HS-27A (cell line): ENCODE measurements around the gene DYNC1I1.
"Not testable (repeated sequence)": the region's sequence is repeated elsewhere in the genome, so short reads cannot be mapped to it uniquely, and the experiment has no call there.

Experiments
- DNase-seq: peaks from one replicate; pipeline ENCODE4 v3.0.0-alpha.2; 2012; ENCODE audit warnings: low read depth, missing footprints

The DYNC1I1 gene

DNA sequence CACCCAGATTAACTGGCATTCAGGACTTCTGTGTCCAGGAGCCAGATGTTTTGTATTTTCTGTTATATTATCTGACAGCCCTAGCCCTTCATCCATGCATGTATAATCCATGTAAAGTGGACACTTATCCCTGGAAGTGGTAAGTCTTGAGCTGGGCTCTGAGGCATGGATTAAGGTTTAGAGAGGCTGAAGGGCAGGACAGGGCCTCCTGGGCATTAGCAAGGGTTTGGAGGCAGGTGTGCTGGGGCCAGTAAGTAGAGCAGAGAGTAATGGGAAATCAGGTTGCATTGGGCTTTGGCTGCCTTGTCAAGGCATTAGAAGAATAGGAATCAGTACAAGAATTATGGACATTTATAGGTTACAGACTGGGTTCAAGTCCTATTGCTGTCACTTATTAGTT is 138.0 kb downstream of the DYNC1I1 start:
- DNase-seq = no peak

DNA sequence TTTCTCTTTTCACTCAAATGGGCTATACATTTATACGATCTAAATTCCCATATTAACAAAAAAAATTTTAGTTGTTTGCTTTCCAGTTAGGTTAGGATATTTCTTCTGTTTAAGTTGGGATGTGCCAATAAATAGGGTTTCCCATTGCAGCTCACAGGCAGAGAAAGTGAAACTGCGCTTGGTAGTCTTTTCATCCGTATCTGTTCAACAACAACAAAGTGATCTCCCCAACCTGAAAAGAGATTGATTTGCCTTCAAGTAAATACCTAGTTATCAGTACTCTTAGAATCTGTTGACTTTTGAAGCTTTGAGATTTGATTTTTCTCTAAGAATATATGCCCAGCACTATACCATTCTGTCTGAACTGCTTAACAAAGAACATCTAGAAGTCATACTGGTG is 143.4 kb downstream of the DYNC1I1 start:
- no peak for DNase-seq

DNA sequence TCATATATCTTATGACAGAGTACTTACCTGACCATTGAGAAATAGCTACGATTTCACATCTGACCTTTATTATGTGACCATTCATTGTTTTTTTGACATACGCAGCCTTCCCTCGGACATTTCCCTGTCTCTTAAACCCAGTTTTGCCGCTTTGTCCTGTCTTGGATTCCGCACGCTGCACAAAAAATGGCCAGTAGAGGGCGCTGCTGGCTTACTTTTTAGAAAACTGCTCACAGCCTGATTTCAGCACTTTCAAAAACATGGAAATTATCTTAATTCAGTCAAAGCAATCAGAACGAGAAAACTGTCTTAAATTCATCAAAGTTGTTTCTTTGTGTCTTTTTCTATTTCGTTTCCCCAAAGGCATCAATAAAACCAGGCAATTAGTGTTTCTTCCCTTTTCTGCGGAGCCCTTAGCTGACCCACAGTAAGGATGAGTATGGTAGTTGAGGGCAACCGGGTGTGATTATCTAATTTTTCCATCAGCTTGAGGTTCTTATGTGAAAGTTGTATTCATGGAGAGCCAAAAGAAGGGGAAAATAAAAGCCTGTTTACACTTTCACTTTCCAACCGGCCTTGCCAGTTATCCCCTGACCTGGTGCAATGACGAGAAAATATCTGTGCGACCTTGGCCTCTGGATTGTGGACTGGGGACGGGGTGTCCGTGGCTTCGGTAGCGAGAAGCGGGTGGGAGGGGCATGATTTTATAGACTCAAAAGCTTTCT is 144.4 kb downstream of the DYNC1I1 start:
- DNase-seq = peak; percentile 20

DNA sequence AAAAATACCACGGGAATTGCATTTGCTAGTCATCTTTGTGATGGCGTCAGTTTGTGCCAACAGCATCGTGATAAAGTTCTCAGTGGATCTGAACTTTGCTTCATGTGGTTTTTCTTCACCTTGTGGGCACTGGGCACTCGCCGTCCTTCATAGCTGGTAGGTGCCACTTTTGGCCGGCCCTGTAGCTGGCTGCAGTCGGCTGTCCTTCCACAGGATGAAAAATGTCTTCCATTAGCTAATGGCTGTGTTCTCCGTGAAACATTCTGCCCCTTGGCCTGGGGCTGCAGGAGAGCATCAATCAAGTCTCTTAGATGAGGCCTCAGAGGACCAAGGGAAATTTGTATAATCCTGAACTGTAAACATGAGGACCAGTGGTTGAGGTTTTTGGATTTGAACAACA is 145.3 kb downstream of the DYNC1I1 start:
- DNase-seq = no peak

DNA sequence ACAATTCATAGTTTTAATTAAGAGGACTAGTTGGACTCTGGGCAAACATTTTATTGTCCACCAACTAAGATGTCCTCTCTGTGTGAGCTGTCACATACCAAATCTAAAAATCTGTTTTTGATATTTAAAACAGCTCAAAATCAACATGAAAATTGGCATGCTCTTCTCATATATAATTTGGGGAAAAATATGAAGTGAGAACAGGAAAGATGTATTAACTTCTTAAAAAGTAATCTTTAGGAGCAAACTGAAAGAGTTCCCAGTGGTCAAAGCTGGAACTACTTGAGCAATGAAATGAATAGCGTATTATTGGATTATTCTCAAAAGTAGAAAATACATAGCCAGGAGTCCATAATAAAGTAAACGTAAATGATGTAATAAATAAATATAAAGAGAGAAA is 147.2 kb downstream of the DYNC1I1 start:
- DNase-seq = no peak

DNA sequence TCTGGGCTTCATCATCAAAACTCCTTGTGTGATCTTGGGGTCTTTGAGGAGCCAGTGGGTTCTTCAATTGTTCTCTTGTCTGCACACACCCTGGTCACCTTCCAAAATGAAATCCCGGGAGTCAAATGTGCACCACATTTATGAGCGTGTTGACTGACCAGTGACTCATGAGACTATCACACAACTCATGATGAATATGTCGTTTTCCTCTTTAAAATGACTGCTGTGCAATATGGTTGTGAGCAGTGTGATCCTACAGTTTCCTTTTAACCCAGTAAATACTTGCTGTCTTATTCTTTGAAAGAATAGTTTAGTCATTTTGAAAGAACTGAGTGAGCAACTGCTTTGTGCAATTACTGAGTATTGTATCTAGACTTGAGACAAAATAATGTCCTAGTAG is 149.2 kb downstream of the DYNC1I1 start:
- no peak for DNase-seq

DNA sequence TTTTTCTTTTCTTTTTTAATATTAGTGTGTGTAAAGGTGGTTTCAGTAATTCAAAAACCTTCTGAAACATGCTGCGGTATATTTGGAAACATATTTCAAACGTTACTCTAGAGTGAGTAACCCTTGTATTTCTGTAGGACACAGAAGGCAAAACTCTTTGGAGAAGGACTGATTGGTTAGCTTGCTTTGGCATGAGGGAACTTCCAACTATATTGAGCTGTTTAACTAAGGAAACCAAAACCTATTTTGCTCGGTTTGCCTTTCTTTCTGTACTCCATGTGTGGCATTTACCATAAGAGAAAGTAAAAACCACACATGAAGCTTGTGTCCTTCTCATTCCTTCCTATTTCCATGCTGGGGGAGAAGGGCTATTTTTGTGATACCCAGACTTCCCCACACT is 149.8 kb downstream of the DYNC1I1 start:
- DNase-seq = no peak

DNA sequence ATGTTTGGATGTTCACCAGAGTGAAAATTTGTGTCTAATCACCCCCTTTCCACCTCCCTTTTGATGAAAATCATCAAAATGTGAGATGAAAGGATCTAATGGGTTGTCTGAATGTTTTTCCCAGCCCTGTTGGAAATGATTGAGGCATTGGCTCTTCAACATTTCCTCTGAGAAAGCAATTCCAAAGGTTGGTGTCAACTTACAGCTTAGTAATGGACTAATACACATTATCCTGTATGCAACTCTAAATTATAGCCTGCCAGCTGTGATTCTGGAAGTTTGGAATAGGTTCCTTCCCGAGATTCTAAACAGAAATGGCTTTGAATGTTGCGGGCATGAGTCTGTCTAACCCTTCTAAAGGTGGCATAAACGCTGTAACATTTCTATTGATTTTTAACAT is 152.9 kb downstream of the DYNC1I1 start:
- no peak for DNase-seq

DNA sequence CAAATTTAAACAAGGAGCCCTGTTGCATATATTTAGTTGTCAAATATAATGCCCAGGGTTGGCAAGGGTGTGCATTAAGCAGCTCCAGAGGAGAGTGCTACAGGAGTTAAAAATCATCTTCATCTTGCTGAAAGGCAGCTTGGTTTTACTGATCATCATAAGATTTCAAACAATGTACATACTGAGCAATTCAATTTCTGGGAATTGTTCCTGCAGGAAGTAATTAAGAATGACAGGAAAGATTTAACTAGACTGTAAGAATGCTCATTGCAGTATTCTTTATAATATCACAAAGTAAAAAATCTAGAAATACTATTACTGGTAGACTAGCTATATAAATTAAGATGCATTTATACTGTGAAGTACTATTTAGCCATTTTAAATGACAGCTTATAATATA is 153.6 kb downstream of the DYNC1I1 start:
- DNase-seq = no peak

DNA sequence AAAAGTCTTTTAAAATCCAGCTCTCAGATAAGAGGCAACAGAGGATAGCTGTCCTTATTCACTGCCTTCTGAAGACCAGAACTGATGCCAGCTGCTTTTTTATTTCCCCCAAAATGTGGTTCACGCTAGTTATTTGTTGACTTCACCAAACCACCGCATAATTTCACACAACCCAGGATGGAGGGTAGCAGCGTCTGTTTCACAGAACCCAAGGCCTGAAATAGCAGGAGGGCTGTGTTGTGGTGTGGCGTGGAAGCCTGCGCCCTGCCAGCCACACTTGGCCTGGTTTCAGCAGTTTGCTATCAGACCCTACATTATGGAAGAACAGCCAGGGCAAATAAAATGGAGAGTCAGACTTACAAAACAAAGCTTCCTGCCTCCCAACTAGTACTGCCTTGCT is 155.4 kb downstream of the DYNC1I1 start:
- DNase-seq = no peak

DNA sequence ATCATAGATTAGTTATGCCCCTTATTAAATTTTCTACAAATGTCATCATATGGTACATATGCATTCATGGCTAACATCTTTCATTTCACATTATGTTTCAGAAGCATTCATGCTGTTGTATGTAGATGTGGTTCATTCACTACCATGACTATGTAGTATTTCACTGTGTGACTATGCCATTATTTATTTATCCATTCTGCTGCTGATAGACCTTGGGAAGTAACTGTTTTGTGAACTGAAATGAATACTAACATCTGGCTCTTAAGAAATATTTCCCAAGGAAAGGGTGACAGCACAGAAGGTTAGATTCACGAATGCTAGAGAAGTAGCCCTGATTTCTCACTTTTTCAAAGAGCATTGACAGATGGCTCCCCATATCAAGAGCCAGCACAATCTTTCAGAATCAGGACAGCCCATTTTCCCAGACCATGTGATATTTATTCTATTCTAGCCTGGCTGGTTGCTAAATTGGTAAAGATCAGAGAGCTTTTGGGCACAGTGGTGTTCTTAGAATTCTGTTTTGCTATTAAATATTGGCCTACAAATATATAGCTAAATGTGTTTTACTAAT is 157.4 kb downstream of the DYNC1I1 start:
- DNase-seq = no peak

DNA sequence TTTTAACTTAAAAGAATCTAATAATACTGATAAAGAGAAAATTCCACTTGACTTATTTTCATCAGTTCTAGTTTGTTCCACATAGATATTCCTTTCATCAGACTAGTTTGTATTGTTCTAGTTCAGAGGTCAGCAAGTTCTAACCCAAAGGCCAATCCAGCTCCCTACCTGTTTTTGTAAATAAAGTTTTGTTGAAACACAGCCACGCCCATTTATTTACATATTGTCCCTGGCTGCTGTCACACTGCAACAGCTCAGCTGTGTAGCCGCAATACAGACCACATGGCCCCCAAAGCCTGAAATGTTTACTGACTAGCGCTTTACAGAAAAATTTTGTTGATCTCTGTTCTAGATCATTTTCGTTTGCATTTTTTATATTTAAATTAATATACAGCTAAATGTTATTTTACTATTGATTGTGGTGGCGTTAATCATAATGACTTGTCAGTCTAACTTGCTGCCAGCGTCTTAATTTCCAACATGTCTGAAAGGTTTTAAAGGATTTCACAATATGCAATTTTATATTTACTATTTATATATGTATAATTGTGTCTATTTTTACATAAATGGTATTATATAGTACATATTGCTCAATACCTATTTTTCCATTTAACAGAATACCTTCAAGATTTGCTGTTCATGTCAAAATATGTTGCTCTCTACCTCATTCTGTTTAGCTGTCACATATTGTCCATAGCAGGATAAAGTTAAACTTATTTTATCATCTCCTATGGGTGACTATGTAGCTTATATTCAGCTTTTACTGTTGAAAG is 159.3 kb downstream of the DYNC1I1 start:
- DNase-seq = no peak

DNA sequence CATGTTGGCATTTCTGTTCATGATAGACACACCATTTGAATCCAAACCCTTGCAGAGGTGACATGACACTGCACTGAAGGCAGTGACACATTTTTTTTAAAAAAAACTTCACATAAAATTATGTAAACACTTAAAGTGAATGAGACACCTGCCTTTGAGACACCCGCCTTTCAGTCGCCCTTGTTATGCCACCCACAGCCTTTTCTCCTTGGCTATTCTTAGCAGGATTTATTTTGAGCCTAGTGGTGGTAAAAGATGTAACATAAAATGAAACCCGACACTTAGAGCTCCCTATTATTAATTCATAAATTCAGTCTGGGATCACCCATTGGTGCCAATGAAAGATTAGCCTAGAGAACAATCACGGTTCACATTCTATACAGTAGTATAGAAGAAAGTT is 161.3 kb downstream of the DYNC1I1 start:
- DNase-seq = no peak

DNA sequence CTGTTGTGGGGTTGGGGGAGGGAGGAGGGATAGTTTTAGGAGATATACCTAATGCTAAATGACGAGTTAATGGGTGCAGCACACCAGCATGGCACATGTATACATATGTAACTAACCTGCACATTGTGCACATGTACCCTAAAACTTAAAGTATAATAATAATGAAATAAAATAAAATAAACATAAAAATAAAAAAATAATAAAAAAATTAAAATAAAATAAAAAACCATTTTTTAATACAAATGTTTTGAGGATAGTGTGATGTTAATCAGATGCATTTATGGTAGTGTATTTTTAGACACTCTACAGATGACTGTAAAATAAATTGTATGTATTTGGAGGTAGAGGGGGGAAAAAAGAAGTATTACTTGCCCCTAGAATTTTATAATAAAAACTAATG is 172.5 kb downstream of the DYNC1I1 start:
- DNase-seq = not testable (repeated sequence)

DNA sequence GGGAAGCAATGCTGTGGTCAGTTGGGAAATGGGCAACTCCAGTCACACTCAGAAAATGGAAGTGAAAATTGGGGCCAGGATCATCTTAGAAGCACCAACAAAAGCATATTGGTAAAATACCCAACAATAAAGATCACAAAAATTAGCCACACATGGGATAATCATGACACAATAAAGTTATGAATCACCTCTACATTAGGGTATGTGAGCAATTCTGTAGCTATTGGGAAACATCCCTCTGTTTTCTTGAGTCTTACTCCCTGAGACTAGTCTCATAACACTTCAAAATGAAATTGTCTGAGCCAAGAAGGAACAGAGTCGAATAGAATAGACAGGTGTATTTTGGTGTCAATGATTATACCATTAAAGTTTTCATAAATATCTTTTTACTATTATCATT is 178.3 kb downstream of the DYNC1I1 start:
- no peak for DNase-seq

DNA sequence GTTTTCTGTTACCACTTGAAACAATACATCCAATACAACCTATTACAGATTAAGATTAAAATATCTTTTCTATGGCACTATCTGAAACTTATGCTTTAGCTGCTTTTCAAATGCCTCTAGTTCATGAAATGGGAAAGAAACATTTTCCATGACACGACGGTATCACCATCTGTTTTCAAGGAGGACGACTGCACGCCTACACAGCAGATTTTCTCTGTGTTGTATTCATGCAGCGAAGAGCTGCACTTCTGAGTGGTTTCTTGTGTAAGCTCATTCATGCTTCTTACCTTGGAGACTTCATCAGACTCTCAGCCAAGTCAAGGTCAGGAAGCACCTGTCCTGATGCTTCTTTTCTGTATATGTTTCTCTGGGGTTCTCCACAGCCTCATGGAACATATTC is 179.2 kb downstream of the DYNC1I1 start:
- DNase-seq = no peak

DNA sequence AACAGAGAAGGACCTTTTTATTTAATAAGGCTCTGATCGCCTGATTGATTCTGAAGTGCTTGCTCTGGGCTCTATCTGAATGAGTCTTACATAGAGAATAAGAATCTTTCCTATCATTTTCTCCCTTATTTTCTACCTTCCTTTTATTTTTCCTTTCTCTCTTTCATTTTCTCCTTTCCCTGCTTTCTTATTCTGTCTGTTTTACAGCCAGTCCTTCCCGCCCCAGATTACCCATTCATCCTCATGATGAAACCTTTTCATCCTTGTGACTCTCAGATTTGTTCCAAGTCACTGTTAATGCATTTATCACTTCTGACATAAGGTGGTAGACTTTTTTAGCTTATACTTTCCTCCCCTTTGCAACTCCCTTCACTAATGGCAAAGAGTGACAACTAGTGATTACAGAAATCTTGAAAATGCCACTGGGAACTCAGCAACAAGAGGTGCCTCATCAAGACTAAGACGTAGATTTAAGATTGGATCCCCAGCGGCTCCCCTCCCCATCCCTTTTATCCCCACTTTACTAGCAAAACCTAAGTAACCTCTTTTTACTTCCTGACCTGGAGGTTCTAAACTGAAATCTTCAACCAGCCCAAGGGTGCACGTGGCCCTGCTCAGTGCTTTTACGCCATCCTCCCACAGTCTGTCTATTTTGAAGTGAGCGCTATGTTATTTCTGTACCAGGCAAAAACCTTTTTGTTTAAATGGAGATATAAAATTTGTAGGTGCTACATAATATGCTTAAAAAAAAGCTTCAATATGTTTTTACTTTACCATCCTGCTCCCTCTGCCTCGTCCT is 179.8 kb downstream of the DYNC1I1 start:
- no peak for DNase-seq

DNA sequence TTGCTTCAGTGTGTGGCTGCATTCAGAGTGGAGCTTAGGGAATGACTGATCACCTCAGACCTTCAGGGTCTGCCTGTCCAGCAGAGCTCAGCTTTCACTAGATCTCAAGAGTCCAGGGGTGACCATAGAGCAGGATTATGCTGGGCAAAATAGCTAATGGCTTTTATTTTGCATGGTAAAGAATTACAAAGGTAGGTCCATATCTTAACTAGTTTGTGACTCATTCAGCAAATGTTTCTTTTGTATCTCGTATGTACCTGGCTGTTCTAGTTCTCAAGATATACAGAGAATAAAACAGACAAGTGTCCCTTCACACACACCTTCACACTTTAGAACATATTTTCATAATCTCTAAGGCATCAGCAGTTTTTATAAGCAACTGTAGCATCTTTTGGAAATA is 180.5 kb downstream of the DYNC1I1 start:
- no peak for DNase-seq

DNA sequence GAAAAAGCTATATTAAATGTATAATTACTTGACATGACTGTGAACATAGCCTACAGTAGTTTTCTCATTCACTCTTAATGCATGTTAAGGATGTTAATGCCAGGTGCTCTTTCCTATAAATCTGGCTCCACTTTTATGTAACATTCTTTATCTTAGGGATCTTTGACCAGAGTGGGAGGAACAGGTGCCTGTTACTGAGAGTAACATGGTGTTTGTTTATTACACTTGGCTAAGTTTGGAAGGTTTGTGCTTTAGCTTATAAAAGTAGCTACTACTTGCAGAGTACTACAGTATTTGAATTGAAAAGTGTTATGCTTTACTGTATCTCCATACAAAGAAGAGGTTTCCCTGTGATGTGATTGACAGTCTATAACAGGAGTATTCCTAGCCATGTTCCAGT is 183.4 kb downstream of the DYNC1I1 start:
- DNase-seq = no peak

DNA sequence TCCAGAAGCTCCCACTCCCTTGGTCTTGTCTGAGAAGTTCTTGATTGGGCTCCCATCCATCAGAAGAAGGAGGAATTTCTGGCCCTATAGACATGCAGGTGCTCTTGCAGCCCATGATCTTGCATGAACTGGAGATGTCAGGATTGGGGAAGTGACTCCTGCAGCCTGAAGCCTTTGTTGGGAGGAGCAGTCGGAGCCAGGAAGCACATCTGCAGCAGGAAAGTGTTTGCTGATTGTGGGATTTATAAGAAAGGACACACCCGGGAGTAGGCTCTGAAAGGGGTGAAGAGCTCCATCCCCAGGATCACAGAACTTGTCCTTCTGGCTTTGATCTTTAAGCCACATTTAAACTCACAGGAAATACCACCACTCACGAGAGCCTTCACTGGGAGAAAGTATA is 185.2 kb downstream of the DYNC1I1 start:
- DNase-seq = no peak

DNA sequence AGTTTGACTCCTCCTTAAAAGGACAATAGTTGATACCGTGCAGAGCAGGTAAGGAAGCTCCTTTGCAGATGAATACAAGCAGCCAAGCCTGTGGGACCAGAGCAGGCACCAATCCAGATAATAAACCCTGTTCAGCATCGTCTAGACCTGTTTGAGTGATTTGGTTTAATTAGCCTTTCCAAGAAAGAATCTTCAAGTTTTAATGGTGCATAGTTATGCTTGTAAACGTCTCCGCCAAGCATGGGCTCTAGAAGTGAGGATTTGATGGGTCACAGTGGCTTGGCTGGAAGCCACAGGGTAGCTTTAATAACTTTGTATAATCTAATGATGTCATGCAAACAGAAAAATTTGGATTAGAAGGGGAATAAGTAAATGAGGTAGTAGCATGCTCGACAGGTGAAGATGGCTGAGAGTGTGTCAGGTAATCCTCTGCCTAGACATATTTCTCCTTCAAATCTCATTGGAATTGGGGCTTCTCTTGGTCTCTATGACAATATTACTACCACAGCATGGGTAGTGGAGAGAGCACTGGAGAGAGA is 188.4 kb downstream of the DYNC1I1 start:
- no peak for DNase-seq

DNA sequence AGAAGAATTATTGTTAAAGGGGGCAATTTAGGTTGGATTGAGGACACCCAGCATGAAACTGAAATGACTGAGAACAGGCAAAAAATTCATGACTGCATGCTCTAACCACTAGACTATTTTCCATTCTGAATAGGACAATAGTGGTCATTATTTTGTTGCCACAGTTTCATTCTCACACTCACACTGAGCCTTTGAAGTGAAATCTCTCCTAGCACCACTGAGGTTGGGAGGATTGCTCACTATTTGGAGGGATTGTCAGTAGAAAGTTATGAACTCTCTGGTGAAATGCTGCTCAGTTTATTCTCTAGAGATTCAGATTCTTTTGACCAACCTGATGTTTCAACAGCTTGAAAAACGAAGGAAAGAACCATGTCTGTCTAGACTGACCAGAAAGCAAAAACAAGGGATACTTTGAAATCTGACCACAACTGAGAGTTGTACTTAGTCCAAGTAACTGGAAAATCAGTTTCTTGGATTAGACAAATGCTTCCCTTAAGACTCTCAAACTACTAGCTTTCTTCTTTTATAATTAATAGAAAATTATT is 191.2 kb downstream of the DYNC1I1 start:
- DNase-seq = no peak
